Upper lobe of right lung (tissue), 1 donor: ENCODE results near the gene ALDH5A1. TPM values are rescaled to one million over a fixed set of nuclear protein-coding genes. Genes with fewer than 3 reads are reported as not detected.

Source experiments
- ATAC-seq: fragments of 200-7000 bp; cut with Tn5 transposase; one replicate; pipeline ENCODE4 v1.9.1; 2020; ENCODE audit warnings: mild to moderate bottlenecking, moderate library complexity
- DNase-seq: peaks from one replicate; pipeline ENCODE4 v3.0.0-alpha.2; 2020
- H3K27ac ChIP-seq: fragments of 200-600 bp; one replicate; pipeline ENCODE4 v1.8.0; 2022
- H3K27me3 ChIP-seq: fragments of 200-600 bp; one replicate; pipeline ENCODE4 v1.8.0; 2022; ENCODE audit warnings: mild to moderate bottlenecking
- H3K36me3 ChIP-seq: fragments of 200-600 bp; one replicate; pipeline ENCODE4 v1.8.0; 2022
- H3K4me1 ChIP-seq: fragments of 200-600 bp; one replicate; pipeline ENCODE4 v1.8.0; 2022
- H3K4me3 ChIP-seq: fragments of 200-600 bp; one replicate; pipeline ENCODE4 v1.8.0; 2022; ENCODE audit warnings: mild to moderate bottlenecking
- H3K9me3 ChIP-seq: fragments of 200-600 bp; one replicate; pipeline ENCODE4 v1.8.0; 2022
- CTCF ChIP-seq: fragments of 200-600 bp; IDR thresholded peaks from one replicate; pipeline ENCODE4 v1.8.0; 2022; ENCODE audit warnings: antibody characterized with exemption
- intact Hi-C: fragments of 100-400 bp; cut with DNase I; formaldehyde crosslinking; loops from one replicate; pipeline ENCODE4 v1.11.0; 2022
- total RNA-seq: library from RNA; stranded (reverse); fragmentation: NEBNext Ultra II Directional; extraction: Animal tissue kit (Norgen Biotek cat#: 25700); gene quantifications from one replicate; pipeline ENCODE4 v1.2.1, GENCODE V29; 2021
- donor health status: DM: no; HTN: yes; CAD: no; lungs with severe emphysema.

The ALDH5A1 gene
- total RNA-seq, 1 donor from 2014 or later: 15.5 TPM

GRCh38 chr6:24478903-24479302, 15.9 kb upstream of the ALDH5A1 start:
- H3K36me3 ChIP-seq: no peaks in the 10 kb centered on the region
- intact Hi-C loops: no loop called here
- no peaks in the 10 kb centered on the region for H3K9me3 ChIP-seq
- TF ChIP-seq CTCF: no peak
- no peak overlapping the region for H3K4me3 ChIP-seq
- no peaks in the 10 kb centered on the region for H3K27me3 ChIP-seq
- ATAC-seq (no peak), DNase-seq (no peak)
- H3K27ac ChIP-seq: no peak overlapping the region
- H3K4me1 ChIP-seq: no peaks in the 10 kb centered on the region

DNA sequence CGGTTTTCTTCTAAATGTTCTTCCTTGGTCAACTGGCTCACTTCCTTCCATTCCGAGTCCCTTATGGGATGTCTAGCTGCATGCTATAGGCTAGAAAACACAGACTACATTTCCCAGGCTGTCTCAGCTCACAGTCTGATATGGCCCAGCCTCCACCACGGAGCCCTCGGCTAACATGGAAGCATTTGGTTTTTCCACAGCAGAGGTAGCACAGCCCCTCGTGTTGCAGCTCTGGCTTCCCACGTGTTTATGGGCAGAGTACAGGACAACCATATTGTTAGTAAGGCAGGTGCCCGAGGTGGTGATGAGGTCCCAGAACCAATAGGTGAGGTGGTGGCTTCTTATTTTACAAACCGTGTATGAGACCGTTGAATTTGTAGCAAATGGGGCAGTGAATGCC, 14.1 kb upstream of the ALDH5A1 start:
- no peak overlapping the region for H3K4me3 ChIP-seq
- no peaks in the 10 kb centered on the region for H3K4me1 ChIP-seq
- DNase-seq (no peak), ATAC-seq (no peak)
- no peak for TF ChIP-seq CTCF
- intact Hi-C loops: no loop called here
- no peaks in the 10 kb centered on the region for H3K36me3 ChIP-seq
- no peaks in the 10 kb centered on the region for H3K9me3 ChIP-seq
- no peak overlapping the region for H3K27ac ChIP-seq
- H3K27me3 ChIP-seq: no peaks in the 10 kb centered on the region

GRCh38 chr6:24481449-24481848, 13.3 kb upstream of the ALDH5A1 start:
- no peak for ATAC-seq
- no peaks in the 10 kb centered on the region for H3K4me1 ChIP-seq
- H3K36me3 ChIP-seq: no peaks in the 10 kb centered on the region
- DNase-seq: no peak
- no peak overlapping the region for H3K4me3 ChIP-seq
- TF ChIP-seq CTCF: no peak
- intact Hi-C loops: no loop called here
- H3K9me3 ChIP-seq: no peaks in the 10 kb centered on the region
- H3K27me3 ChIP-seq: no peaks in the 10 kb centered on the region
- H3K27ac ChIP-seq: no peak overlapping the region

- Histone ChIP-seq H3K4me3 (no peak overlapping the region), H3K36me3 (no peaks in the 10 kb centered on the region), H3K27me3 (no peaks in the 10 kb centered on the region), H3K27ac (no peak overlapping the region), H3K9me3 (no peaks in the 10 kb centered on the region), H3K4me1 (no peaks in the 10 kb centered on the region)
- intact Hi-C loops: no loop called here
- ATAC-seq (no peak), DNase-seq (no peak)
- TF ChIP-seq CTCF: no peak
Measured at GRCh38 chr6:24484657-24485323, 10.0 kb upstream of the ALDH5A1 start.

DNA sequence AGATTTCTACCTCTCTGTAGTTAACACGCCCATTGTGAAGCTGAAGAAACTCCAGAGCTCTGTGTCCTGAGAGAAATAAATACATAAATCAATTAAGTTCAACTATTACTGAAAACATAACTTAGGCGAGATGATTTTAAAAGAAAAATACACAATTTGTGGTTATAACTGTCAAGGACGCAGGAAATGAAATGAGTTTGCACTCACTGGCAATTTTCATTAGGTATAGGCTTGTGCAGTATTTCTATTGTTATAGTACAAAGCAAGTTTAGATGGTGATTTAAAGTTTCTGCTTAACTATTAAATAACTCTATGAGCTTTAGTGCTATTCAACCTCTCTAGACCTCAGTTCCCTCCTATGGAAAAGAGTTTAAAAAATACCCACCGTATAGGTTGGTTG, 8.7 kb upstream of the ALDH5A1 start:
- Histone ChIP-seq H3K27ac (no peak overlapping the region), H3K9me3 (no peaks in the 10 kb centered on the region), H3K4me1 (no peaks in the 10 kb centered on the region), H3K4me3 (no peak overlapping the region), H3K36me3 (no peaks in the 10 kb centered on the region), H3K27me3 (no peaks in the 10 kb centered on the region)
- no peak for ATAC-seq
- TF ChIP-seq CTCF: no peak
- intact Hi-C loops: no loop called here
- DNase-seq: no peak

DNA sequence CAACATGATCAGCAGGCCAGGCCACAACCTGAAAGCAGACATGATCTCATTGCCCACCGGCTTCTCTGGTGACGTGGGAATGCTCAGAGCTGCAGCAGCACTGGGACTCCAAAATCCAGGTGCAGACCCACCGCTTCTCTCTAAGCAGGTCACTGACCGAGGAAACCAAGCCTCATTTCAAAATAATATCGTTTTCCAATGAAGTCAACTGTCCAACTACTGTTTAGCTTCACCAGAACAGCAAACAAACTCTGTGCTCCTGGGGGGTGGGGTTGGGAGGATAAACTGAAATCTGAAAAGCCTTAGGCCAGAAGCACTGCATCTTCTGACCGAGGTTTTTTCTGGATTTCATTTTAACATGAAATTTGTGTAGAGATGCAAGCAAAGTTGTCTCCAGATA, 5.3 kb upstream of the ALDH5A1 start, which contains the start of gene GPLD1:
Gene GPLD1 (minus strand): TSS at position 109 of the 400 bp plus-strand sequence. CDS start 67 bp downstream, at position 42.
- peaks cover 8% of the 10 kb centered on the region for H3K4me1 ChIP-seq
- no peak within 1 kb of the TSS for H3K4me3 ChIP-seq
- no peak for TF ChIP-seq CTCF
- no peaks in the 10 kb centered on the region for H3K9me3 ChIP-seq
- H3K27ac ChIP-seq: no peak within 1 kb of the TSS
- H3K36me3 ChIP-seq: no peaks in the 10 kb centered on the region
- ATAC-seq (no peak), DNase-seq (no peak)
- intact Hi-C loops: no loop called here
- no peaks in the 10 kb centered on the region for H3K27me3 ChIP-seq
